ENCODE results near the gene GM2A.
"Not testable (repeated sequence)": the region's sequence is repeated elsewhere in the genome, so short reads cannot be mapped to it uniquely, and the experiment has no call there.

The GM2A gene

GRCh38 chr5:151254990-151255389 is 2.0 kb downstream of the GM2A start:
- DNase-seq: not testable (repeated sequence)

DNA sequence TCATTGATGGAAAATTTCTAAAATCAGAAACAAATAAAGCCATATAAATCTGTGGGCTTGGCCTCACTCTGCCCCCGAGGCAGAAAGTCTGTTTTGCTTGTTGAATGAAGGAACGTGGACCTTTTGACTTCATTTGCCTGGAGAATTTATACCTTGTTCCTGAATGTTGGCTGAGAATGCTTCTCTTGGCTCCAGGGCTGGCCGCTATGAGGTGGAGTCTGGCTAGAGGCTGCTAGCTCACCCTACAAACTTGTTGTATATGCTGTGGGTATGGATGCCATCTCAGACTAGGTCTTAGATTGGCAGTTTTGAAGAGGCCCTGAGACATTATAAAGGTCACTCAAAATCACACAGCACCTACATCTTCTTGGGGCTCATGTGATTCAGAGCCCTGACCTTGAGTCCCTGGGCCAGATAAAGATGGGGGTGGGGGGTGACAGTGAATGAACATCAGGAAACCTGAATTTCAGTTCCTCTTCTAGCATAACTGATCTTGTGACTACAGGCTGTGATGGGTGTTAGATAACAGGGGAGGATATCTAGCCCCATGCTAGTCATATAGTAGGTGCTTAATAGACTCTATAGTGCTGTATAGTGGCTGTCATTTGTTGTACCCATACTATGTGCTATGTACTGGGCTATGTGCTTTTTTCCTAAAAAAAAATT is 2.8 kb downstream of the GM2A start:
- no peak for DNase-seq

DNA sequence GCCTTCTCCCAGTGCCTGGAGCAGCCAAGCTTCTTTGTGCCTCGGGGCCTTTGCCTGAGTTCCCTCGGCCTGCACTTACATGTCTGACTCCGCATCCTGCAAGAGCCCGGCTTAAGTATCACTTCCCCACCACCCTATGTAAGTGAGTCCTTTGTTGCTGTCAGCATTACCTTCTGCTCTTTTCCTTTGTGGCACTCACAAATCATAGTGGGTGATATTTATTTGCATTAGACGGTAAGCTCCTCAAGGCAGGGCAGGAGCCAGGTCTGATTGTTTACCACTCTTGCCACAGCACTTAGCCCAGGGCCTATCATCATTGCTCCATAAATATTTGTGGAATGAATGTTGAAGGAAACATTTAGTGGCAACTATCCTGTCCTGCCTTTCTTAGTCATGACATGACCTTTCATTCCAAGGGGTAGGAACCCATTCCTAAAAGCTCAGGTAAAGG is 4.8 kb downstream of the GM2A start:
- DNase-seq: no peak

- DNase-seq: no peak
Observed at GRCh38 chr5:151258201-151258611, 5.2 kb downstream of the GM2A start.

GRCh38 chr5:151258816-151259215 is 5.8 kb downstream of the GM2A start:
- no peak for DNase-seq

DNA sequence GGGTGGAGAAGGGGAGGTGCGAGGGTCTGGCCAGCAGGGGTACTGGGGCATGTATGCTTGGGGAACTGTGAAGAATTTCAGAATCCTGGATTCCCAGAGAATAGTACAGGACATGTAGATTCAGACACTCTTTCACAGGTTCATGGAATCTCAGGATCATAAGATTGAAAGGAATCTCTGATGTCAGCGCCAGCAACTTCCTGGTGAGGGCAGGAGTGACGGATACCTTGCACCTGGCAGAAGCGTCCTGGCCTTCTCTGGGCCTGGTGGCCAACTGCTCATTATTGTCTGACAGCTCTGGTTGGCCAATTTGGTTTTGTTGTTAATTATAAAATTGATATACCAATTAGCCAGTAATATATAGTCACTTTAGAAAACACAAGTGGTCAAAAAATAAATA is 6.9 kb downstream of the GM2A start:
- DNase-seq: no peak

- DNase-seq: no peak
Observed at GRCh38 chr5:151262532-151262931, 9.5 kb downstream of the GM2A start.

- DNase-seq: no peak
Observed at GRCh38 chr5:151264113-151264512, 11.1 kb downstream of the GM2A start.

DNA sequence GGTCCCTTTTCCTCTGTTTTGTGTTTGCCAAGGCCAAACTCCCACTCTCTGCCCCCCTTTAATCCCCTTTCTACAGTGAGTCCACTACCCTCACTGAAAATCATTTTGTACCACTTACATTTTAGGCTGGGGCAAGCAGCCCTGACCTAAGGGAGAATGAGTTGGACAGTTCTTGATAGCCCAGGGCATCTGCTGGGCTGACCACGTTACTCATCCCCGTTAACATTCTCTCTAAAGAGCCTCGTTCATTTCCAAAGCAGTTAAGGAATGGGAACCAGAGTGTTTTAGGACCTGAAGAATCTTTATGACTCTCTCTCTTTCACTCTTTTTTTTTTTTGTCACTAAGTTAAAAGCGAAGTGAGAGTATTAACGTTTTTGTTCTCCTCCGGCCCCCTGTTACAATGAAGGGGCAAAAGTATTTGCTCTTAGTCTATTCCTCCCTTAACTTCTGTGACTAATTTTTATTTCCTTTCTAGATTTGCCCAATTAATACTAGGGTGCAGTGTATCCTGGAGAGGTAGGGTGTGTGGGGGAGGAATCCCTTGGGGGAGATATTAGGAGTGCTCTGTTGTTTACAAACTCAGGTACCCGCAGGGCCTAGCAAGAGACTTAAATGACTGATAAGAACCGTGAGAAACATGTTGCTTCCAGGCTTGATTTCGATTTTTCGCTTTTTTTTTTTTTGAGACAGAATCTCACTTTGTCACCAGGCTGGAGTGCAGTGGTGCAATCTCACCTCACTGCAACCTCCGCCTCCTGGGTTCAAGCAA is 14.7 kb downstream of the GM2A start:
- DNase-seq: no peak

GRCh38 chr5:151270599-151270998 is 17.6 kb downstream of the GM2A start:
- no peak for DNase-seq

DNA sequence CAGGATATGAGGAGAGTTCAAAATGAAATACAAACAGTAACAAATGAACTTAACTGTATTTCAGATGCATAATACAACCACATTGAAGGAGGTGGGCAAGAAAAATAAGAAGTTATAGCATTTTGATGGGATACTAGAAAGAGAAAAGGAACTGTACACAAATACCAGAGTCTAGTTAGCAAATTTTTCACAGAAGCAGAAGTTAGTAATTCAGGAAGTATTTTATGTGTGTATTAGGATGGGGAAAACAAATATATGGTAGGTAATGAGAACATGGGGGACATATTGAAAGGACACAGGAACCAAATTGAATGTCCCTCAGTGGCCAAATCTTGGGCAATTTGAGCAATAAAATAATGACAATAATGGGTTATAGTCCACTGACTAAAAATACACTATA is 18.4 kb downstream of the GM2A start:
- no peak for DNase-seq

GRCh38 chr5:151274666-151275065 is 21.7 kb downstream of the GM2A start:
- DNase-seq: no peak

GRCh38 chr5:151275803-151276202 is 22.8 kb downstream of the GM2A start:
- DNase-seq: no peak

- DNase-seq: no peak
Observed at GRCh38 chr5:151278845-151279244, 25.9 kb downstream of the GM2A start.

DNA sequence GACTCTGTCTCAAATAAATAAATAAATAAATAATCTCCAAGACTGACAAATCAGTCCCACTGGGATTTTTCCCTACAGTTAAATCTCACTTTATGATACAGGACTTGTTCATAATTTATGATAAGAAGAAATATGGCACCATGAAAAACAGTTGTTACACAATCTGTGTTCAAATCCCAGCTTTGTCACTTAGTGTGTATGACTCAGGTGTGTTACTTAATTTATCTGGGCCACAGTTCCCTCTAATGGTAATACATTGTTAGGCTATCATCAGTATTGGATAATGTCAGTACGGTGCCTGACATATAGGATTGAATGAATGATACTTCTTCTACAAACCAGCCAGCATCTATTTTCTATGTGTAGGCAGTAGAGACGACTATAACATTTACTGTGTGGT is 27.5 kb downstream of the GM2A start:
- DNase-seq: no peak

DNA sequence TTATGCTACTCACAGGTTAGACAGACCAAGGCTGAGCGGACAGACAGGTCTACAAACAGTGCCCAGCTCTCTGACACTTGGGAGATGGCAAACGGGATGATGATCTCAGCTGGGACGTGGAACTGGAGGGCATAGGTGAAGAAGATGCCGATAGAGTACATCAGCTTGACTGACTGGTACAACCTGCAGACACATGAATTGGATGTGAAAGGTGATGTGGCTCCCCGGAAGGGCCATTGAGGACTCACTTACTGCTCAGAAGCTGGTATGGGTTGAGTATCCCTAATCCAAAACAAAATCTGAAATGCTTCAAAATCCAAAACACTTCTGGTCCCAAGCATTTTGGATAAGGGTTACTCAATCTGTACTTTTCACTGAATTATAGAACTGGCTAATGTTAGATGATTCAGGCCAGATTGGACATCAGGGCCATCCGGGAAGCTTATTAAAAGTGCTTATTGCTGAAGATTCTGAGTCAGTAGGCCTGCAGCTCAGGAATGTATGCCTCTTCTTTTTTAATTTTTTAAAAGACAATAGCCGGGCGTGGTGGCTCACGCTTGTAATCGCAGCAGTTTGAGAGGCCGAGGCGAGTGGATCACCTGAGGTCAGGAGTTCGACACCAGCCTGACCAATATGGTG is 28.1 kb downstream of the GM2A start:
- no peak for DNase-seq

DNA sequence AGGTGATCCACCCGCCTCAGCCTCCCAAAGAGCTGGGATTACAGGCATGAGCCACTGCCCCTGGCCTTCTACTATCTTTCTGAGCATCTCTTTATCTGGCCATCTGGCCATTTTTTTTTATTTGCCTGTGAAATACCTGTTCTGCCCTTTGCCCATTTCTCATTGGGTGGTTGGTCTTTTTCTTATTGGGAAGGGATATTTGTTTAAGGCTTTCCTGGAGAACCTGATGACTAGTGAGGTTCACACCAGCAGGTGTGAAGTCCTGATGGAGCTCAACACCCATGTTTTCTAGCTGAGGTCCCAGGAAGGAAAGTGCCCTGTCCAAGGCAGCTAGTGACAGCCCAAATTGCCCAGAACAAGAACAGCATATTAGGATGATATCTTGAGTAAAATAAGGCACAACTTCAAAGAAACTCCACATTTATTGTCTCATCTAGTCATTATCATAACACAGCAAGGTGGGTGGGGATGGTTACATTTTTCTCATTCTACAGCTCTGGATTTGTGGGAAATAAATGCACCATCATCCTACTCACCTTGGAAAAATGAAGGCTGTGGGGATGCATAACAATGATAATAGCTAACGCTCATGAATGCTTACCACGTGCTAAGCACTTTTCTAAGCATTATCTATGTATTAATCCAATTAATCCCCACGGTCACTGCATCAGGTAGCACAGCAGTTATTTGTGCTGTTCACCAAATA is 30.3 kb downstream of the GM2A start:
- no peak for DNase-seq

- no peak for DNase-seq
Observed at GRCh38 chr5:151284392-151284967, 31.5 kb downstream of the GM2A start.

GRCh38 chr5:151285683-151286082 is 32.7 kb downstream of the GM2A start:
- no peak for DNase-seq

DNA sequence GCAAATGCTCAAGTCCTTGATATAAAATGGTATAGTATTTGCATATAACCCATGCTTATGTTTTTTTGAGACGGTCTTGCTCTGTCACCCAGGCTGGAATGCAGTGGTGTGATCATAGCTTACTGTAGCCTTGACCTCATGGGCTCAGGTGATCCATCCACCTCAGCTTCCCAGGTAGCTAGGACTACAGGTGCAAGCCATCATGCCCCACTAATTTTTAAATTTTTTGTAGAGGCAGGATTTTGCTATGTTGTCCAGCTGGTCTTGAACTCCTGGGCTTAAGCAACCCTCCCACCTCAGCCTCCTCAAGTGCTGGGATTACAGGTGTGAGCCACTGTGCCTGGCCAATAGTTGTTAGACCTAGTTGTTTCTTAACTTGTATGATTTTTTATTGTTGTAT is 33.3 kb downstream of the GM2A start:
- DNase-seq: no peak

- DNase-seq: peak; percentile 43
Observed at GRCh38 chr5:151288180-151288579, 35.2 kb downstream of the GM2A start.

DNA sequence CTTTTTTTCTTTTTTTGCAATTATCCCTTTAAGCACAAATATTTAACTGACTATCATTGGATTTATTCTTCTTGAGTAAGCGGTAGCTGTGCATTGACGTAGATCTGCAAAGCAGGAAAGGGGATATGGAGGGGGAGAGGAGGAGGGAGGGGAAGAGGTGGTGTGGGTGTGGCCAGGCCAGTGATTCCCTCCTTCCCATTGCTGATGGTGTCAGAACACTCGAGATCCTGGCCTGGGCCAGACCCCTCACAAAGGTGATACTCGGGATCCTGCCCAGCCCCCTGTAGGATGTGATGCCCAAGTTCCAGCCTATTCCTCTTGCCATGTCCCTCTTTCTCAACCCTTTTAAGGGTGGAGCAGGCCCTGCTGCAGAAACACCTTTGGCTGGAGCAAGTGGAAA is 40.6 kb downstream of the GM2A start:
- DNase-seq: no peak

DNA sequence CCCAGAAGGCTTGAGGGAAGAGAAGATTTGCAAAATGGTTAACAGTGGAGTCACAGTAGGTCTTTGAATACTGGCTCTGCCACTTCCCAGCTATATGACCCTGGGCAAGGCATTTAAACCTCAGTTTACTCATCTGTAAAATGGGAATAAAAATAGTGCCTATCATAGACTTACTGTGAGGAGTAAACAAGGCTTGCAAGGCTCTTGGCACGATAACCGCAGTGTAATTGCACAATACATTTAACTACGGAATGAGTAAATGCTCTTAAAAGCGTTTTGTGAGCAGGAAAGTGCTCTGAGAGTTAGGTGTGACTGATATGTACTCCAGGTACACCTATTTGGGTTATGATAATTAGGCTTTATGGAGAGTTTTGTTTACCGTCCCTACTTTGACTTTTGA is 42.2 kb downstream of the GM2A start:
- DNase-seq: no peak
